Inflammatory macrophage (primary cell): ENCODE results near the gene KRTAP16-1.
A peak's percentile ranks its signal among the peaks of the same experiment; 100 is the strongest.
"Not testable (repeated sequence)": the region's sequence is repeated elsewhere in the genome, so short reads cannot be mapped to it uniquely, and the experiment has no call there.

Source experiments
- DNase-seq, 2 donors: peaks; one replicate each; pipeline ENCODE4 v3.0.0-alpha.2; 2020 to 2022
- total RNA-seq, 18 experiments: gene quantifications; one replicate each; lab custom pipeline; 2026; ENCODE audit warnings: mixed read lengths in 6 of 18, inconsistent platforms in 2 of 18; lab: John Stamatoyannopoulos, UW

Gene KRTAP16-1
- 0 reads per million in 18 experiments for total RNA-seq

- no peak for DNase-seq
Observed at GRCh38 chr17:41308918-41309359, at the start of gene KRTAP16-1. Gene KRTAP16-1 (minus strand): TSS chr17:41309309. CDS start chr17:41309253, 56 bp downstream.

GRCh38 chr17:41354536-41354935 is 45.4 kb upstream of the KRTAP16-1 start:
- peak; percentile 42 to 47 for DNase-seq

- DNase-seq: no peak
Observed at GRCh38 chr17:41352597-41353366, 43.7 kb upstream of the KRTAP16-1 start.

- DNase-seq: no peak
Observed at GRCh38 chr17:41351177-41351576, 42.1 kb upstream of the KRTAP16-1 start.

- DNase-seq: not testable (repeated sequence)
Observed at GRCh38 chr17:41350381-41350878, 41.3 kb upstream of the KRTAP16-1 start, which contains the start of gene KRT33A. Gene KRT33A (minus strand): TSS chr17:41350828. CDS start chr17:41350767, 61 bp downstream.

- no peak for DNase-seq
Observed at GRCh38 chr17:41347869-41348760, 39.0 kb upstream of the KRTAP16-1 start.

- DNase-seq: not testable (repeated sequence)
Observed at GRCh38 chr17:41346421-41346820, 37.3 kb upstream of the KRTAP16-1 start.

- no peak for DNase-seq
Observed at GRCh38 chr17:41345992-41346391, 36.9 kb upstream of the KRTAP16-1 start.

- no peak for DNase-seq
Observed at GRCh38 chr17:41343029-41343428, 33.9 kb upstream of the KRTAP16-1 start.

GRCh38 chr17:41340934-41341861 is 32.1 kb upstream of the KRTAP16-1 start:
- DNase-seq: no peak

GRCh38 chr17:41340494-41340893 is 31.4 kb upstream of the KRTAP16-1 start:
- DNase-seq: no peak

GRCh38 chr17:41339571-41340172 is 30.6 kb upstream of the KRTAP16-1 start:
- no peak for DNase-seq

GRCh38 chr17:41338961-41339485 is 29.9 kb upstream of the KRTAP16-1 start:
- peak; percentile 62 to 69 for DNase-seq

GRCh38 chr17:41335747-41336146 is 26.6 kb upstream of the KRTAP16-1 start:
- no peak for DNase-seq

GRCh38 chr17:41334385-41335305 is 25.5 kb upstream of the KRTAP16-1 start:
- DNase-seq: no peak

GRCh38 chr17:41333836-41334235 is 24.7 kb upstream of the KRTAP16-1 start:
- no peak for DNase-seq

- no peak for DNase-seq
Observed at GRCh38 chr17:41333098-41333497, 24.0 kb upstream of the KRTAP16-1 start.

GRCh38 chr17:41332239-41332638 is 23.1 kb upstream of the KRTAP16-1 start:
- no peak for DNase-seq

- no peak for DNase-seq
Observed at GRCh38 chr17:41331606-41332005, 22.5 kb upstream of the KRTAP16-1 start.
